Measurements from ENCODE around the gene RGS6.
"Not testable (repeated sequence)": the region's sequence is repeated elsewhere in the genome, so short reads cannot be mapped to it uniquely, and the experiment has no call there.

Gene RGS6

DNA sequence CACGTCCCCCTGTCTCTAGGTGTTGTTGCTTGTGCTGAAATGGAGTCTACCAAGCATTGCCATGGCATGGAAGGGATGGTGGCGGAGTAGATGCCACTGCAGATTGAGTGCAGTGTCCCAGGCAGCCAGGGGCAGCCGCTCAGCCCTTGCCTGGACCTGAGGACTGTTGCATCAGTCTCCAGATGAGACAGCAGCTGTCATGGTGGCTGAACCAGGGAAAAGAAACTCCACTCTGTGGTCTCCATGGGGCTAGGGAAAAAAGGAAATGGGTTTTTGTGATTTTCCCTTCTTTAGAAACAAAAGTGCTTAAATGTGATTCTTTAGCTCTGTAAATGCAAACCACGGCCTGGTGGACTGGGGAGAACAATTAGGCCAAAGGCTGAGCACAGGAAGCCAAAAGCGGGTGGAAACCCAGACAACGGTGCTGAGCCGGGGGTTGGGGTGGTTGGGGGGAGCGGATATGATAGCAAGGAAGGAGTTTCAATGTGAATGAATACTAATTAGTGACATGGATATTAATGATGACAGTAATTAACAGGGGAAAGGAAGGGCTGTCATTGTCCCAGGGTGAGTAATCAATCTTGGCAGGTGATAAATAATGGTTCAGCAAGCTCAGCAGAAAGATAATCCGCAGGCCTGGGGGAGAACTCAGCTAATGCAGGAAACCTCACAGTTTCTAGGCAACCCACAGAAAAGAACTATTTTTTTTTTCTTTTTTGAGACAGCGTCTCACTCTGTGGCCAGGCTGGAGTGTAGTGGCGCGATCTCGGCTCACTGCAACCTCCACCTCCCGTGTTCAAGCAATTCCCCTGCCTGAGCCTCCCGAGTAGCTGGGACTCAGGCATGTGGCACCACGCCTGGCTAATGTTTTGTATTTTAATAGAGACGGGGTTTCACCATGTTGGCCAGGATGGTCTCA lies 519.1 kb downstream of the RGS6 start:
- DNase-seq (ENCODE audit: low read depth): no peak

DNA sequence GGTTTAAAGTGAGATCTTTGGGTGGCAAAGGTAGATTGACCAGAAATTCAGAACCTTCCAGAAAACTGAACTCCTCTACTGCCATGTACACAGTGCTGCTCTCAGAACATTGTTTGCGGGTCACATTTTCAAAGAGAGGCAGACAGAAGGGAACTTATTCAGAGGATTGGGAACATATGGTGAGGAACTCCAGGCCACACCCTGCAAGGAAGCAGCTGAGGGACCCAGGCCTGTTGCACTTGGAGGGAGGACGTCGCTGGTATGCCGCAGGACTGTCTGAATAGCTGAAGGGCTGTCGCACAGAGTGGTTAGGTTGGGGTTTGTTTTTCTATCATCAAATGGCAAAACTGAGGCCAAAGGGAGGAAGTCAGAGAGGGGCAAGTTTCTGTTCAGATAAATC lies 520.5 kb downstream of the RGS6 start:
- DNase-seq (ENCODE audit: low read depth): no peak

DNA sequence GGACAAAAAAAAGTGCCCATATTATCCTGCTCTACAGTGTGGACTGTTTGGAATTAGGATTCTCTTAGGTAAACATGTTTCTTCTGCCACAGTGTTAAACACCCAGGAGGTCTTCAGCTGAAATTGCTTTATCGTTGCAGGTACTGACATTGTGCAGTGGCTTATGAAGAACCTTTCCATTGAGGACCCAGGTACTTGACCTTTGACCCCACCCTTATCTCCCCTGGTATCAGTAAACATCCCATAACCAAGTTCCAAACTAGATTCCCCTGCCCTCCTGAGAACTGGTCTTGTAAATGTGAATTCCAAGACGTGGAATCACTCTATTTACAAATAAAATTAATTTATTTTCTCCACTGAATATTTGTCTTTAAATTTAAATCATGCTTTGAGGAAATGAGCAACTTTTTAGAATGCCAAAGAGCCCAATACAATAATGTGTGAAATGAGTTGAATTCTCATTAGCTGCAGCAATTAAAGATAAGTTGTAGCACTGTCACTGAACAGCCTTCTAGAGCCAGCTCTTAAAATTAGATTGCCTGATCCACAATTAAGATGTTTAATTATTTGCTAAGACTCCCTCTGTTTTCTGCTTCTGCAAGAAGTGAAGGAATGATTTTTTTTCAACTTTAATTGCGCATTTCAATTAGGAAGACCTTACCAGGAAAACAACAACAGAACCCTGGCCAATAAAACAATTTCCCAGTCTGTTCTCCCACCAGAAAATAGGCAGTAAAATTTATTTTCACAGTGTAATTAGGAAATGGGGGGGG lies 522.3 kb downstream of the RGS6 start:
- no peak for DNase-seq (ENCODE audit: low read depth)

DNA sequence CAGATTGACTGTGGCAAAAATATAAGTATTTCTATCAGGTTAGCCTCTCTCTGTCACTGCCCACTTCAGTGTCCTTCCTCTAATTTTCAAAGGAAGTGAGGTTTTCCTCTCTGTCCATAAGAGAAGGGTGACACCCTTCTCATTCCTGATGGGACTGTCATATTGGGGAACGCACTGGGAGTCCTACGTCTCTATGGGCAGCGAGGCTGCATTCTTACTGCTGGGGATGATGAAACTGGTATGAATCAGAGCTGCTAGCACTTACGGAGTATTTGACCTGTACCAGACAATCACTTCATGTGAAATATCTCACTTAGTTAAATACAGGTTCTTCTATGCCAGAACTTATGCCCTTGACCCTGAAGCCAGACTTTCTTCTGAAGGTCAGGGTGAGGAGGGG lies 525.4 kb downstream of the RGS6 start:
- no peak for DNase-seq (ENCODE audit: low read depth)

DNA sequence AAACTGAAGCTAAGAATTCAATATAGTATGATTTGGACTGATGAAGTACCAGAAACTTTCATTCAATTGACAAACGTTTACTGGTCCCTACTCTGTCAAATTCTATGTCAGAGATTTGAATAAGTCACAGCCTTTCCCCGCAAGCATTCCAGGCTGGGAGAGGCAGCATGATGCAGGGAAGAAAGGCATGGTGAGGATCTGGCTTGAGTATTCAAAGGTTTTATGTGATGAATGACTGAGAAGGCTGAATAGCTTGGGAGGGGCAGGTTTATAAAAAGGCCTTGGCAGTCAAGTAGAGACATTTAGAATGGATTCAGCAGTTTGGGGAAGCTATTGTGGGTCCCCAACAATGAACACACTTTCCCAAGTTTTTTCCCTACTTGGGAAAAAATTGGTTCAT lies 529.8 kb downstream of the RGS6 start:
- no peak for DNase-seq (ENCODE audit: low read depth)

DNA sequence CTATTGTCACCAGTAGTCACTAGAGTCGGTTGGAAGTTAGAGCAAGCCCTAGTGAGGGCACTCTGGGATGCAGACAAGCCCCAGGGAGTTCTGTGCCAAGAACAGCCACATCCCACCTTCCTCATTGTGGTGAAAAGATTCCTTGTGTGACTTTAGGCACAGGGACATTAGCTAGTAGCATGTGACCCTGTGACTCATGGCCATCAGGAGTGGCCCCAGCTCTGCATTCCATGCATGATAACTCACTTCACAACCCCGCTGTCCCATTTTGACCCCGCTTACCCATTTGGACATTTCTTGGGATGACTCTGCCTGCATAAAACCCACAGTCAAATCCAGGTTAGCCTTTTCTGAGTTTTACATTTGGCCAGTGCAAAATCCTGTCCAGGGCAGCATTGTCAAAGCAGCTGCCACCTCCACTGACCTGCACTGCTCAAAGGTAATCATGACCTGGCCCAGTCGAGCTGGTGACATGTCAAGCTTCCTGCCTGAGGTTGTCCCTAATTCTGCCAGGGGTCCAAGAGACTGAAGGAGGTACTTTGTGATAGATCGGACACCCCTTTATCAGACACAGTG lies 531.1 kb downstream of the RGS6 start:
- DNase-seq (ENCODE audit: low read depth): no peak

DNA sequence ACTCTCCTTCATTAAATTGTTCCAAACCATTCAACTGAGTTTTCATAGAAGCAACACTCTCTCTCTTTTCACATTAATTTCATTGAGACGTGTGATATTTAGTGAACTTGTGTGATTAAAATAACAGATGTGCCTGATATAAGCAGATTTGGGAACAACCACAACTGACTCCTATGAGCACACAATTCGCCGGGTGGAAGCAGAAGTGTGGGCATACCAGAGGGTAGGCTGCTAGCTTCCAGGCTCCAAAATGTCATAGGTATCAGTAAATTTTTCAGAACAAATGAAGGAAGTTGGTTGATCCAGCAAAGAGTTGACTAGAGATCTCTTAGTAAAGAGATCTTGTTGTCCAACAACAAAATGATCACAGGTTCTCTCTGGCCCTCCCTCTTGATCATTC lies 532.0 kb downstream of the RGS6 start:
- no peak for DNase-seq (ENCODE audit: low read depth)

DNA sequence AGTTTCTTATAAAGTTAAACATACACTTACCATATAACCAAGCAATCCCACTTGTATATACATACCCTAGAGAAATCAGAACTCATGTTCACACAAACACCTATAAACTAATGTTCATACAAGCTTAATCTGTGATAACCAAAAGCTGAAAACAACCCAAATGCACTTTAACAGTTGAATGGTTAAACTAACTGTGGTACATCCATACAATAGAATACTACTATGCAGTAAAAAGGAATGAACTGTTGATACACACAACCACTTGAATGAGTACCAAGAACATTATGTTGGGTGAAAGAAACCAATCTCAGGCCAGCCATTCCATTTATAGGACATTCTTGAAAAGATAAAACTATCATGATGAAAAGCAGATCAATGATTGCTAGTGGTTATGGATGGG lies 534.1 kb downstream of the RGS6 start:
- no peak for DNase-seq (ENCODE audit: low read depth)

DNA sequence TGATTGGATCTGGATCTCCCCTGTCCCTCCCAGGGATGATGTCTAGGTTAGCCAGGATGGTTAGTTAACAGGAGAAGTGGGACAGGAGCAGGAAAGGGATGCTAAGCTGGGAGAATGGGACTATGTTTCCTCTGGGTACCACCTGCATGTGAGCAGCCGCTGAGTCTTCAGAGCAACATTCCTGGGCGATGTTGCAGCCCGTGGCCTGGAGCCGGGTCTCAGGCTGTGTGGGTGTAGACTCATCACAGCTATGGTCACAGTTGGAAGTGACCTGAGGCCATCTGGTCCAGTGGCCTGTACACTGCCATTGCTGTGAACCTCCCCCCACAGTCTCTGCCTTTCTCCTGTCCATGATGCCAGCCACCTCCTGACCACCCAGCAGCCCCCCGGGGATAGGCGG lies 539.1 kb downstream of the RGS6 start:
- no peak for DNase-seq (ENCODE audit: low read depth)

DNA sequence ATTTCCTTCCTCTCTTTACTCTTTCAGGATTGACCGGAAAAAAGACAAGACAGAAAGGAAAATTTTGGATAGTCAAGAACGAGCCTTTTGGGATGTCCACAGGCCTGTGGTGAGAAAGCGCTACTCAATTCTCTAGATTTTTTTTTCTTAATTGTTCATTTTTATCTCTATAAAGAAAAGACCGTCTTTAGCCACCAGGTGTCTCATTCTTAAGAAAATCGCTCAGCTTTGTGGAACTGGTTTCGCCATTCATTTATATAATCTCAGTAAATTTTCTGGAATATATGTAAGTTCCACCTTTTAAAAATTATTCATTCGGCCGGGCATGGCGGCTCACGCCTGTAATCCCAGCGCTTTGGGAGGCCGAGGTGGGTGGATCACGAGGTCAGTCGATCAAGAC lies 540.6 kb downstream of the RGS6 start:
- DNase-seq (ENCODE audit: low read depth): no peak

DNA sequence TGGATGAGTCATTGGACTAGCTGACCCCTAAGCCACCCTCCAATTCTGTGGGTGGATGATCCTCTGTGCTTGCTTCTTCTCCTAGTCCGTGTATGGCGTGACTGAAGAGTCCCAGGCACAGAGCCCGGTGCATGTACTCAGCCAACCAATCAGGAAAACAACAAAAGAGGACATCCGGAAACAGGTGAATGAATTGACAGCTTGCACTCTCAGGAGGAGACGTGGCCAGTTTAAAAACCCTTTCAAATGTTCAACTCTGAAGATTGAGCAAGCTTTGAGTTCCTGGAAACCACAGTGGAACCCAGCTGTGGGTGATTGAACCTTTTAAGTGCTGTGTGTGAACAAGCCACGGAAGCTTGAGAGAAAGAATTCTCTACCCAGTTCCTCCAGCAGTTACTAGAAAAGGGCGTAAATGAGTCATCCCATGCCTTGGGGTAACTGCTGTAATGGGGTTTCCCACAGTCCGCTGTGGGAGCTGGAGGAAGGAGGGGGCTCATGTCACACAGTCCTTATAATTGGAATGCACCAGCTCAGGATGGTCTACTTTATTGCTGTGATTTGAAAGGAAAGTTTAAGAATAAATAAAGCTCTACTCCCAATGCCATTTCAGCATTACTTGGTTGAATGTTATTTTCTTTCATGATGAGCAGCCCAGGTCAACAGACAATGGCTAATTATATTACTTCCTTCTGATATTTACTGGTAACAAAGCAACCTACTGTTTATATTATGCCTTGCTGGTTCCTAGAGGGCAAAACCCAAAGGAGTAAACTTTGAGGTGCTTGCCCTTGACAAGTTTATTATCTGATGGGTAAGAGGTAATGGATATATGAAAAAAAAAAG lies 544.6 kb downstream of the RGS6 start:
- peak; percentile 14 for DNase-seq (ENCODE audit: low read depth)

DNA sequence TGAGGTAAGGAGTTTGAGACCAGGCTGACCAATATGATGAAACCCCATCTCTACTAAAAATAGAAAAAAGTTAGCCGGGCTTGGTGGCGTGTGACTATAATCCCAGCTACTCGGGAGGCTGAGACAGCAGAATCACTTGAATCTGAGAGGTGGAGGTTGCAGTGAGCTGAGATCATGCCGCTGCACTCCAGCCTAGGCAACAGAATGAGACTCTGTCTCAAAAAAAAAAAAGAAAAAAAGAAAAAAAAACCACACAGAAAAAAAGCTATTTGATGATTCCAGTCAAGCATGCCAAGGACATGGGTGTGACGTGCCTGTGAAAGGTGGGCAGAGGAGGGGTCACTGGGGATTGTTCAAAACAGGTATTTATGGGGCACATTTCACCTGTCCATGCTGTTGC lies 545.3 kb downstream of the RGS6 start:
- not testable (repeated sequence) for DNase-seq (ENCODE audit: low read depth)

DNA sequence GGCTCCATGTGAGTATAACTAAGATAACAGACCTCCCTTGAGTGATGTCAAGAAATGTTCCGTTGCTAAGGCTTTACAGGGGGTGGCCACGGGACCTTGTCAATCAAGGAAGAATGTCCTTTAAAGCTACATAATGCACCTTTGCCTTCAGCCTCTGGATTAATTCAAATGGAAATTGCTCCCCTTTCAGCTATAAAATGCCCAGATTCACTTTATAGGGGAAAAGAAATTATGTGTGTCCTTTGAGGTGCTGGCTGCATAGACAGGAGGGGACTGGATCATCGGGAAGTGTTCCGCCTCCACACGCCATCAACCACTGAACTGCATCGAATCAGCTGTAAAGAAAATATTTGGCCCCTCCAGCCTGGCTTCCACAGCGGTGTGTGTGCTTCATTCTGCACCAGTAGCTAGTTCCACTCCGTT lies 546.3 kb downstream of the RGS6 start:
- DNase-seq (ENCODE audit: low read depth): no peak

DNA sequence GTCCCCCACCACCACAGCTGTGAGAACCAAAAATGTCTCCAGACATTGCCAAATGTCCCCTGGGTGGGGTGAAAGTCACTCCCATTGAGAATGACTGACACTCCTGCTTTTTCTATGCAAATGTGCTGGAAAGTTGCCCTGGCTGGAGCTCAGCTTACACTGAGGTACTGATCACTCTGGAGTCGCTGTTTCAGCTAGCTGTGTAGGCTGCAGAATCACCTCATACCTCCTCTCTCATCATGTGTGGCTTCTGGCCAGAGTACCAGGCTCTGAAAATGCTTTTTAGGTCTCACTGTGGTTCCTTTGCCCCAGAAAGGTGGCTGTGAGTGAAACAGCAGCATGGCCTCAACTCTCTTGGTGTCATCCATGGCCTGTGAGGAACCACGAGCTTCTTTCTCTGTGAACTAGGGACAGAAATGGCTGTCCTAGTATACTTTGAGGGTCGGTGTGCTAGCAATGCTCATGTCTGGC lies 547.3 kb downstream of the RGS6 start:
- no peak for DNase-seq (ENCODE audit: low read depth)

DNA sequence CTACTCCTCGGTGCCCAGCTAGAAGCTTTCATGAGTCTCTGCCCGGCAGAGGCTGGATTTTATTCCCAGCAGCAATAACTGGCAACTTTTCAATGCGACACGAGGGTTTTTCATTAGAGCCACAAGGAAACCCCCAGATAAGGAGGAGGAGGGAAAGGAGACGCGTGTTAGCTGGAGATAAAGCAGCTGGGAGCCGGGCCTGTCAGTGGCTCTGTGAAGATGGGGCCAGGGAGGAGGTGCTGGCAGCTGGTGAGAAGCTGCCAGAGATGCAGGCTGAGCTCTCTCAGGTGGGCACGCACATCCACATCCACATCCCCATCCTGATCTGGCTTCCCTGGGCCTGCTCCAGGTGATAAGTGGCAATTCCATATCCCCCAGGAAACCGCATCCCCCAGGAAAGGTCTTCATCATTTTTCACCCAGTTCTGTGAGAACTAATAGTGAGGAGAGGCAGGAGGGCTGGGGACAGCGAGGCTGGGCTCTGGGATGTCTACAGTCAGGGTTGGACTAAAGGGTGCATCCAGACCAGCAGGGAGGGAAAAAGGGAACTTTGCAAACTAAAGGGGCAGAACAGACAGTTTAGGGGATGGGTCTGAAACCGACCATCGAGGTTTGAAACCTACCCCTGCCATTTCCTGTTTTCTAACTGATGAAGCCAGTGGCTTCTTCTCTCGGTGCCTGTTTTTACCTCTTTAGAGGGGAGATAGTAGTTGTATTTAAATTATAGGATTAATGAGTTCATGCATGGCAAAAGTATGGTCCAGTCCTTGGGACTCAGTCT lies 548.4 kb downstream of the RGS6 start:
- DNase-seq (ENCODE audit: low read depth): no peak

DNA sequence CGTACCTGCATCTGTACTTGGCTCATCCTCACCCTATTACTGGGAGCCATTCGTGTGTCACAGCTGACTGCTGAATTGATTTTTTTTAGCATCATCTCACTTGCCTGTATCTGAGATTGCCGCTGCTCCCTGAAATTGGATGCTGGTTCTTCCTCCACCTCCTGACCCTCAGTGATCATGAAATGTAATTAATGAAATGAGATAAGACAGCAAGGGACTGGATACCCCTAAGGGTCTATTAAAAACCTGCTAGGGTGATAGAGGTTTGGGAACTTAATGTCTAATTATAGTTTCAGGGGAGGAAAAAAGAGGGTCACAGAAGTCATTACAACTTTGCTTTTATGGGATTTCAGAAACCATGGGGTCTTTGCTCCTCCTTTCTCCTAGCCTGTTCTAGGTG lies 551.1 kb downstream of the RGS6 start:
- no peak for DNase-seq (ENCODE audit: low read depth)

DNA sequence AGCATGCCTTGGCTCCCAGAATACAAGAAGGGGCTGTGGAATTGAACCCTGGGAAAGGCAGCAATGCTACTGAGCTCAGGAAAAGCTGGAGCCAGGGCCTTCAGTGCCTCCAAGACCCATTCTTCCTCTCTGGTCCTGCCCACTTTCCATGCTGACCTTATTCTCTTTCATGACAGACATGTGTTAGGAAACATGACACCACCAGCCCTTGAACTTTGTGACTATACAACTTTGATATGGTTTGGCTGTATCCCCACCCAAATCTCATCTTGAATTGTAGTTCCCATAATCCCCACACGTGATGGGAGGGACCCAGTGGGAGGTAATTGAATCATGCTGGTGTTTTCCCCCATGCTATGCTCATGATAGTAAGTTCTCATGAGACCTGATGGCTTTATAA lies 553.5 kb downstream of the RGS6 start:
- no peak for DNase-seq (ENCODE audit: low read depth)

DNA sequence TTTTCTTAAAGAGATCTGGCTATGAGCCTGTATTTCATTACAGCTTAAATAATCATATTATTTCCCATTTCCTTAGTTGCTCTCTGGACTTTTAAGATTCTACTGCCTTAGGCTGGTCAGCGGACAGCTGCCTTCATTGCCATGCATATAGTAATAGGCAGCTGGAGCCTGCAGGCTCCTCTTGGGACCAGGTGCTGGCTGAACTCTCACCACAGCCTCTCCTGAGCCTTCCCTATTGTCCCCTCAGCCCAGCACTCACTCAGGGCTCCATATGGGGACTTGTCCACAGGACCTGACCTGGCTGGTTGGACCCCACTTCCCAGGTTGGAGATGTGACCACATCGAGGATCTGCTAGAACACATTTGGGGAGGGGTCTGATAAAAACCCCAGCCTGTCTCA lies 556.3 kb downstream of the RGS6 start:
- DNase-seq (ENCODE audit: low read depth): no peak

DNA sequence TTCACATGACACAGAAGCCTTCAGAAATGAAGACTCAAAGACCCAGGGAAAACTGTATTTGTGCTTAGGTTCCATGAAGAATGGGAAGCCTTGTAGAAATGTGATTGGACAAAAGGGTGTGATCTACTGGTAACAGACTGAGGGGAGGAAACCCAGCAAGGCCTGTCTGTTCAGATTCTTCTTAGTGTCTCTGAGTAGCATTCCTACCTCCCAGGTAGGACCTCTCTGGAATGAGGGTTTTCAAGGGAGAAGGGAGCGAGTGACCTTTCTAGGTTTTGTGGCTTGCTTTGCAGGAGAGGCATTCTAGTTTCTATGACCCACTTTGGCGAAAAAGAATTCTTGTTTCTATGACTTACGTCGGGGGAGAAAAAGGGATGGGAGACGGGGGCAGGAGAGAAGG lies 560.0 kb downstream of the RGS6 start:
- DNase-seq (ENCODE audit: low read depth): no peak

DNA sequence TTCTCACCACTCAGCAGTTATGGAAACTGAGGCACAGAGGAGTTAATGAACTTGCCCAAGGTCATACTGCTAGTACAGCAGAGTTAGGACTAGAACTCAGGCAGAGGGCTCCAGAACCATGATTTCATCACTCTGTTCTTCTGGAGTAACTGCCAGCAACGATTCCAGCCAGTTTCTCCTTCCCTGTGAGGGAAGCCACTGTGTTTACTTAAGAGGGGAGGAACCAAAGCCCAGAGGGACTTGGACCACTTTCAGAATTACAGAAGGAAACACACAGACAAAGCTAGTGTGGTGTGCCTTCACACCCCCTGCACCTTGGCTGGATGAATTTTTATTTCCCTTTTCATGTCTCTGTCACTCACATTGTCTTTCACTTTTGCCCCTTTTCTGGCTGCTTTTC lies 563.4 kb downstream of the RGS6 start:
- DNase-seq (ENCODE audit: low read depth): no peak

DNA sequence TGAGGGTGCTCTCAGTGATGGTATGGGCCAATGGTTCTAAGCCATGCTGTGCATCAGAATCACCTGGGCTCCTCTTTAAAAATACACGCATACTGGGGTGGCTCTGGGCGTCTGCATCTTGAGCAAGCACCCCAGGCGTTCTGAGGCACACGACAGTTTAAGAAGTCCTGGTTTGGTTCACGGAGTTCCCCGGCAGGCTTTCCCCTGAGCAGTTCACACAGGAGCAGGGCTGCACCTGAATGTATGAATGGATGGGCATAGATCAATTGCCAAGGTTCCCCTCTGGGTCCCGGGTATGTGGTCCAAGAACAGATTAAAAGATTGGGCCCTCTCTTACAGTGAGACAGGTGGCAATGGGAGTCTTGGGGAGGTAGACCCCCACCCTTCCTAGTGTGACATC lies 566.4 kb downstream of the RGS6 start:
- DNase-seq (ENCODE audit: low read depth): no peak
